ENCODE results near the gene CCDC12. TPM values are rescaled to one million over a fixed set of nuclear protein-coding genes. Genes with fewer than 3 reads are reported as not detected.

The CCDC12 gene
- total RNA-seq, 1 donor from 2014 or later = 41.4 TPM

- TF ChIP-seq CTCF (IDR thresholded peaks at IDR 0.05; ENCODE audit: partially characterized antibody, unreplicated experiment) = no peak
- Mint-ChIP-seq H3K4me1 (ENCODE audit: low read depth, unreplicated experiment) (peaks cover 4% of the 10 kb centered on the region), H3K36me3 (ENCODE audit: unreplicated experiment) (peaks cover 6% of the 10 kb centered on the region), H3K9me3 (ENCODE audit: unreplicated experiment) (peaks cover 1% of the 10 kb centered on the region), H3K27ac (ENCODE audit: unreplicated experiment) (no peak overlapping the region), H3K27me3 (ENCODE audit: unreplicated experiment) (peaks cover 7% of the 10 kb centered on the region), H3K4me3 (ENCODE audit: unreplicated experiment) (no peak overlapping the region)
- DNase-seq = no peak
These were observed 38.6 kb upstream of the CCDC12 start for GRCh38 chr3:47015151-47015550.

- Mint-ChIP-seq H3K4me3 (ENCODE audit: unreplicated experiment) (no peak overlapping the region), H3K9me3 (ENCODE audit: unreplicated experiment) (peaks cover 1% of the 10 kb centered on the region), H3K36me3 (ENCODE audit: unreplicated experiment) (peaks cover 6% of the 10 kb centered on the region)
These were observed 37.5 kb upstream of the CCDC12 start for GRCh38 chr3:47014036-47014435.

GRCh38 chr3:47013231-47013630, 36.7 kb upstream of the CCDC12 start:
- TF ChIP-seq CTCF (IDR thresholded peaks at IDR 0.05; ENCODE audit: partially characterized antibody, unreplicated experiment) = no peak
- Mint-ChIP-seq H3K27ac (ENCODE audit: unreplicated experiment) (no peak overlapping the region), H3K36me3 (ENCODE audit: unreplicated experiment) (peaks cover 6% of the 10 kb centered on the region), H3K27me3 (ENCODE audit: unreplicated experiment) (peaks cover 9% of the 10 kb centered on the region), H3K9me3 (ENCODE audit: unreplicated experiment) (peaks cover 5% of the 10 kb centered on the region), H3K4me3 (ENCODE audit: unreplicated experiment) (no peak overlapping the region), H3K4me1 (ENCODE audit: low read depth, unreplicated experiment) (peaks cover 5% of the 10 kb centered on the region)
- DNase-seq = no peak

More at GRCh38 chr3:47014036-47014435, 37.5 kb upstream of the CCDC12 start:
- Mint-ChIP-seq H3K27me3 (ENCODE audit: unreplicated experiment) (peaks cover 7% of the 10 kb centered on the region), H3K4me1 (ENCODE audit: low read depth, unreplicated experiment) (peaks cover 5% of the 10 kb centered on the region), H3K27ac (ENCODE audit: unreplicated experiment) (no peak overlapping the region)
- TF ChIP-seq CTCF (IDR thresholded peaks at IDR 0.05; ENCODE audit: partially characterized antibody, unreplicated experiment) = no peak
- DNase-seq = no peak

GRCh38 chr3:47012342-47013230, 36.0 kb upstream of the CCDC12 start:
- Mint-ChIP-seq H3K9me3 (ENCODE audit: unreplicated experiment) (peaks cover 5% of the 10 kb centered on the region), H3K27me3 (ENCODE audit: unreplicated experiment) (peaks cover 10% of the 10 kb centered on the region), H3K27ac (ENCODE audit: unreplicated experiment) (no peak overlapping the region), H3K4me3 (ENCODE audit: unreplicated experiment) (no peak overlapping the region), H3K36me3 (ENCODE audit: unreplicated experiment) (peaks cover 6% of the 10 kb centered on the region), H3K4me1 (ENCODE audit: low read depth, unreplicated experiment) (peaks cover 5% of the 10 kb centered on the region)
- no peak for DNase-seq
- TF ChIP-seq CTCF (IDR thresholded peaks at IDR 0.05; ENCODE audit: partially characterized antibody, unreplicated experiment) = no peak

- Mint-ChIP-seq H3K4me1 (ENCODE audit: low read depth, unreplicated experiment) (peaks cover 2% of the 10 kb centered on the region), H3K4me3 (ENCODE audit: unreplicated experiment) (no peak overlapping the region), H3K27me3 (ENCODE audit: unreplicated experiment) (peaks cover 10% of the 10 kb centered on the region), H3K9me3 (ENCODE audit: unreplicated experiment) (peaks cover 5% of the 10 kb centered on the region), H3K36me3 (ENCODE audit: unreplicated experiment) (peaks cover 6% of the 10 kb centered on the region), H3K27ac (ENCODE audit: unreplicated experiment) (no peak overlapping the region)
- DNase-seq = no peak
- TF ChIP-seq CTCF (IDR thresholded peaks at IDR 0.05; ENCODE audit: partially characterized antibody, unreplicated experiment) = no peak
These were observed 34.8 kb upstream of the CCDC12 start for GRCh38 chr3:47011371-47011770.
